GM18907 (cell line): Measurements from ENCODE around the gene CIDEB.
"Not testable (repeated sequence)": the region's sequence is repeated elsewhere in the genome, so short reads cannot be mapped to it uniquely, and the experiment has no call there.

Source experiments
- ATAC-seq: cut with Tn5 transposase; IDR thresholded peaks from one replicate; pipeline ENCODE4 v1.9.1; 2021; ENCODE audit warnings: mild to moderate bottlenecking, moderate library complexity; ENCODE audit not compliant: unreplicated experiment

Gene CIDEB

DNA sequence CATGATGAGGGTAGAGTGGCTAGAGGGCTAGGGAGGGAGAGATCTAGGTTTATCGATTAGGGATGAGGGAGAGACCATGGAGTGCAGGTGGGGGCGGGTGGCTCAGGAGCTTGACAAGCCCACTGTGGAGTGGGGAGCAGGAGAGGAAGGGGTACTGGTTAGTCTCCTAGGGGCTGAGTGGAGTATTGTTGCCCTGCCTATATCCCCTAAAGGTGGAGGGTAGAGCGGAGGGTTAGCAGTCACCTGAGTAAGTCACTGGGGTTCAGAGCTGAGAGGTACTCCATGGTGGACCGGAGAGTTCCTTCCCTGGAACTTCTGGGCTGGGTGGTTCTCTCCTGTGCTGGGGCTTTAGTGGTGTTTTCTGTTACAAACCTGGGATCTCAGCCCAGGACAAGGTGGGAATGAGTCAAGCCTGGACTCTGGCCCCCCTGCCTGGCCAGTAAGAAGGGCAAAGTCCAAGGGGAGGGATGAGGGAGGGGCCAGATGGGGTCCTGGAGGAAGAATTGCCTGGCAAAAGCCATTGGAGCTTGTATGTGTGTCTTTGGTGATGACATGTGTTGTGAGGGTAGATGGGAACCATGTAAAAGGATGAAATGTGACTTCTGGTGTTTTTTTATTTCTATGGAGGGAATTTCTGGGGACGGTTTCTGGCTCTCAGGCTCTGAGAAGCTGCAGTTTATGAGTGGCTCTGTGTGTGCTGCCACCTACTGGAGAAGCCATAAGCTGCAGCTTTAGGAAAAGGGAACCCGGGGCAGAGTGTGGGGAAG is at the start of gene CIDEB:
CIDEB (minus strand) TSS at position 403 of the 767 bp plus-strand sequence; CDS start at position 284, 119 bp downstream.
- no peak for ATAC-seq

DNA sequence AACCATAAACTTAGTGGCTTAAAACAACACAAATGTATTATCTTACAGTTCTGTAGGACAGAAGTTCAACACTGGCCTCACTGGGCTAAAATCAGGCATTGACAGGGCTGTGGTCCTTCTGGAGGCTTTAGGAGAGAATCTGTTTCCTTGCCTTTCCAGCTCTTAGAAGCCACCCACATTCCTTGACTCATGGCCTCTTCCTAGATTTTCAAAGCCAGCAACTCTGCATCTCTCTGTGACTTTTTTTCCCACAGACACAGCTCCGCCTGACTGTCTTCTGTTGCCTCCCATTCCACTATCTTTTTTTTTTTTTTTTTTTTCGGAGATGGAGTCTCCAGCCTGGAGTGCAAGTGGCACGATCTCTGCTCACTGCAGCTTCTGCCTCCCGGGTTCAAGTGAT is 48.4 kb upstream of the CIDEB start:
- ATAC-seq, result no peak

GRCh38 chr14:24355009-24355408 is 47.2 kb upstream of the CIDEB start:
- ATAC-seq, result no peak

DNA sequence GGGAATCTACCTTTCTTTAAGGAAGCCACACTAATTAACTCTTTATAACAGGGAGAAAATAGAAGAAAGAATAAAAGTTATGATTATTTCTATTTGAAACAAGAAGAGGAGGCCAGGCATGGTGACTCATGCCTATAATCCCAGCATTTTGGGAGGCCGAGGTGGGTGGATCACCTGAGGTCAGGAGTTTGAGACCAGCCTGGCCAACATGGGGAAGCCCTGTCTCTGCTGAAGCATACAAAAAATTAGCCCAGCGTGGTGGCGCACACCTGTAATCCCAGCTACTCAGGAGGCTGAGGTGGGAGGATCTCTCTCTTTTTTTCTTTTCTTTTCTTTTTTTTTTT is 46.7 kb upstream of the CIDEB start:
- not testable (repeated sequence) for ATAC-seq

DNA sequence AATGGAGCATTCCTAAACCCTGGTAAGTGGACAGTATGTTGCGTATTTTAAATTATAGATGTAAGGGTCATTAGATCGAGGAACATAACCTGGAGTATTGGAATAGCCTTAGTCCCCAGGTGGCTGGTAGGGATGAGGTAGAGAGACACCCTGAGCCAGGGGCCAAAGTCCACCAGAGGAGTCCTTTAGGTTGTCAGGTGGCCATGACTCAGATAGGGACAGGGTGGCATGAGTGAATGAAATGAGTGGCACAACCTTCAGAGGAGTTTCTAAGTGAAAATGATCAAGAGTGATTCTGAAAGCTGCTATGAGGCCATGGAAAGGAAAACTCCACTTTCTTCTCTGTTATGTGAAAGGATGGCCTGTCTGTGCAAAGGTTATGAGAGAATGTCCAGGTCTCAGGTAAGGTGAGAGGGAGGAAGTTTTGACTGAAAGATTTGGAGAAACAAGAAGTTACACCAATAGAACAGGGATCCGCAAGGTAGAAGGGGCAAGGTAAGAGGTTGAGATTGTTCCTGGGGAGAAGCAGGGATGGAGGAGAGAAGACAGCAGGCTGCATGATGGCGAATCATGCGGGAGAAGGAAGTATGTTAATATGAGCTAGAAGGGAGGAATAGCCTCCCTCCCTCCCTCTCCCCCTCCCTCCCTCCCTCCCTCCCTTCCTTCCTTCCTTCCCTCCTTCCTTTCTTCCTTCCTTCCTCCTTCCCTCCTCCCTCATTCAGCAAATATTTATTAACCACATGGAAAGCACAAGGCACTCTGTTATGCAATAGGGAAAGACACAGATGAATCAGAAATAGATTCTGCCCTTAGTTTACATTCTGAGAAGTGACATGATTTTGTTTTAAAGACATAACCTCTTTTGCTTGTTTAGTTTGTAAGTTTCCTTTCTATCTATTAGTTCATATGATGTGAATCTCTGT is 46.0 kb upstream of the CIDEB start:
- no peak for ATAC-seq

- no peak for ATAC-seq
Measured at GRCh38 chr14:24351517-24351916, 43.7 kb upstream of the CIDEB start.

- ATAC-seq, result no peak
Measured at GRCh38 chr14:24349742-24350141, 42.0 kb upstream of the CIDEB start.

DNA sequence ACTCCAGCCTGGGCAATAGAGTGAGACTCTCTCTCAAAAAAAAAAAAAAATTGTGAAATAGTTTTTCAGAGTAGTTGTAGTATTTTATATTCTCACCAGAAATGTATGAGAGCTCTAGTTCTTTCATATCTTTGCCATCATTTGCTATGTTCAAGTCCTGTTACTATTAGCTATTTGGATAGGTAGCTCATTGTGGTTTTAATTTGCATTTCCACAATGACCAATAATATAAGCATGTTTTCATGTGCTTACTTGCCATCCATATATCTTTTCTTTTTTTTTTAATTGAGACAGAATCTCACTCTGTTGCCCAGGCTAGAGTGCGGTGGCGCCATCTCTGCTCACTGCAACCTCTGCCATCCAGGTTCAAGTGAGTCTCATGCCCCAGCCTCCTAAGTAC is 40.4 kb upstream of the CIDEB start:
- ATAC-seq, result no peak

GRCh38 chr14:24347134-24347533 is 39.4 kb upstream of the CIDEB start:
- ATAC-seq, result no peak

DNA sequence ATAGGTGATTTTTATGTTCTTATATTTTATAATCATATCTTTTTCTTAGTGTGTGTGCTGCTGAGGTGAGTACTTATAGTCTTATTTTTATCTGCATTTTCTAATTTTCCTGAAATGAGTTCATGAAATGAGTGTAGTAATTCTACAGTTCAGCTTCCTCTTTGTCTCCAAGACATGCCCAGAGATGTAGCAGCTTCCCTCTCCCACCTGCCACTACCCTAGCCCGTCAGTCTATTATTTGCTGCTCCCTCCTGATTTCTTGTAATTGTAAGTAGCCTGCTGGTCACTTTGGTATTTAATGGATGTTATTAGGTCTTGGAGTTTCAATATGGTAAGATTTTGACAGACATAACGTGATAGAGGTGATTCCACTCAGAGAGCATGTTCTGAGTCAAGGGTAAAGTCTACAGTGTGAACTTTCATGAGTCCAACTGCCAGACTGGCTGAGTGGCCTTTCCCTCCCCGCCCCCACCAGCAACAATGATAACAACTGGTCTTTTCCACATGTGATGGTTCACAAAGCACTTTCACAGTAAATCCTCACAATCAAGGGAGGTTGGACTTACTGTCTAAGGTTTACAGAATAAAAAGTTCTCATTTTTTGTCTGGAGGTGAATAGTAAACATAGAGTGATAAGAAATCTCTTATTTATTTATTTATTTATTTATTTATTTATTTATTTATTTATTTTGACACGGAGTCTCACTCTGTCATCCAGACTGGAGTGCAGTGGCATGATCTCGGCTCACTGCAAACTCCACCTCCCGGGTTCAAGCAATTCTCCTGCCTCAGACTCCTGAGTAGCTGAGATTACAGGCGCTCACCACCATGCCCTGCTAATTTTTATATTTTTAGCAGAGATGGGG is 36.3 kb upstream of the CIDEB start:
- no peak for ATAC-seq

GRCh38 chr14:24342889-24343288 is 35.1 kb upstream of the CIDEB start:
- no peak for ATAC-seq

- no peak for ATAC-seq
Measured at GRCh38 chr14:24340606-24341005, 32.8 kb upstream of the CIDEB start.

DNA sequence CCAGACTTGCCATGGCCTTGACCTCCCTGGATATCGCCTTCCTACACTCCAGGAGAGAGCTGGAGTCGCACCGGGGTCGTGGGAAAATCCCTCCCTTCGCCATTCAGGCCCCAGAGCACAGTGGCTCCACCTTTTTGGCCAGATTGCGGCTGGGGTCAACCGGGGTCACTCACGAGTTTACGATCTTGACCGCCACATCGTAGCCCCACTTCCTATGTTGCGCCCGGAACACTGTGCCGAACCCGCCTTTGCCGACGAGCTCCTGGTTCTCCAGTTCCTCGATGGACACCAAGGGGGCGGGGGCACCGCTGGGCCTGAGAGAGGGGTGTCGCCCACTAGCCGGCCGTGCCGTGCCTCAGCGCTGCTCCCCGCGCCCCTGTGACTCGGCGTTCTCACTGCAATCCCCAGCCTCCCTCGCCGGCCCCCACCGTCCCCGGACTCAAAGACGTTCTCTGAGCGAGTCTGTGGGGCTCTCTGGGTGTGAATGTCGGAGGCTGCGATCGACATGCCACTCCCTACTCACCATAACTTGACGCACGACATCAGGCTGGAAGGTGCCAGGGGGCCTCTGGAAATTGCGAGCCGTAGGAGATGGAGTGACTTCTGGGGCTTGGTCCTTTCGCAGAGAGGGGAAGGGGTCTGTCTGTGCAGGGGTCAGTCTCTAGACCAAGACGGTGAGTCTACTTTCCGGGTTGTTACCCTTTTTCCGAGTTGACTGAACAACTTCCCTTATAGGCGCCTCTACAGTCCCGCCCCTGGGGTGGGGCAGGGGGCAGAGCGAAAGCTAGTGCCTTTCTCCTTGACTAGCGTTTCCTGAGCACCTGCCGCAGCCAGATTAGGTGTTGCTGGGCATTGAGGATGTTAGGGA is 31.7 kb upstream of the CIDEB start, which contains the start of gene RIPK3:
RIPK3 (minus strand) TSS at position 708 of the 868 bp plus-strand sequence; CDS start at position 543, 165 bp downstream.
- peak; percentile 94 for ATAC-seq

- no peak for ATAC-seq
Measured at GRCh38 chr14:24338843-24339242, 31.1 kb upstream of the CIDEB start.

DNA sequence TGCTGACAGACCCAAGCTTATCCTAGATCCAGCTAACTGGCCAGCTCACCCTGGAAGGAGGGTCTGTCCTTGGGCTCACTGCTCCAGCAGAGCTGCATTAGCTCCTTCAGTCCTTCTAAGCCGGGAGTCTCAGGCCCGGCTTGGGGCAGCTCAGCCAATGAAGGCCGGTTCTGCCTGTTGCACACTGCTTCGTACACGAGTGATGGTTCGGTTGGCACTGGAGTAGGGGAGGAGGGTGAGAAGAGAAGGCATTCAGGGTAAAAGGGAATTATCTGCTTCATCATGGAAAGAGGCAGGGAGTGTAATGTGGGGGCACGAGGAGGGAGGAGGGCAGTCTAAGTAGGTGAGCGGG is 30.0 kb upstream of the CIDEB start:
- no peak for ATAC-seq

DNA sequence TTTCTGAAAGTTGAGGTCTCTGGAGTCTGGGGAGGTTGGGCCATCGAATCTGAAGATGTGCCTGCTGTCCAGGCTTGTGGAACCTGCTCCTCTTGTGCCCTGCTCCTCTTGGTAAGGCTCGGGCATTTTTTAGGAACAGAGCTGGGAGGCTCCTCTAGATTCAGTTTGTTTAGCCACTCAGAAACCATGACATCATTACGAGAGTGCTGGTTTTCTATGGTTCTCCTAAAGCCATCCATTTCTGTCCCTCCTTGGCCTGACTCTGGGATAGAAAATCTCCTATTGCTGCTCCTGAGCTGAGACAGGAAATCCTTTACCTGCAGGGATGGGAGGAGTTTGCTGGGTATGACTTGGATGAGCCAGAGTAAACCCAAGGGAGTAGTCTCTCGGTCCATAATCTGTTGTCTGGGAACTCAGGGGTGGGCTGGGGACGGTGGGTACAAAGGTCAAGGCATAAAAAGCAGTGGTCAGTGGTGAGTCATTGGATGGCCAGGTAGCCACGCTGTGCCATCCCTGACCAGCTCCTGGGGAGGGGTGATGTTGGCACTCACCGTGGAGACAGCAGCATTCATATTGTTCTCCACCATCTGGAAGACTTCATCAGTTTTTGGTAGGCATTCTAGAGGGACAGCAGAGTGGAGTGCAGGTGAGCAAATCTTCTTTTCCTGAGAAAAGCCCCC is 29.5 kb upstream of the CIDEB start:
- no peak for ATAC-seq

GRCh38 chr14:24335461-24336171 is 27.8 kb upstream of the CIDEB start:
- ATAC-seq, result no peak

DNA sequence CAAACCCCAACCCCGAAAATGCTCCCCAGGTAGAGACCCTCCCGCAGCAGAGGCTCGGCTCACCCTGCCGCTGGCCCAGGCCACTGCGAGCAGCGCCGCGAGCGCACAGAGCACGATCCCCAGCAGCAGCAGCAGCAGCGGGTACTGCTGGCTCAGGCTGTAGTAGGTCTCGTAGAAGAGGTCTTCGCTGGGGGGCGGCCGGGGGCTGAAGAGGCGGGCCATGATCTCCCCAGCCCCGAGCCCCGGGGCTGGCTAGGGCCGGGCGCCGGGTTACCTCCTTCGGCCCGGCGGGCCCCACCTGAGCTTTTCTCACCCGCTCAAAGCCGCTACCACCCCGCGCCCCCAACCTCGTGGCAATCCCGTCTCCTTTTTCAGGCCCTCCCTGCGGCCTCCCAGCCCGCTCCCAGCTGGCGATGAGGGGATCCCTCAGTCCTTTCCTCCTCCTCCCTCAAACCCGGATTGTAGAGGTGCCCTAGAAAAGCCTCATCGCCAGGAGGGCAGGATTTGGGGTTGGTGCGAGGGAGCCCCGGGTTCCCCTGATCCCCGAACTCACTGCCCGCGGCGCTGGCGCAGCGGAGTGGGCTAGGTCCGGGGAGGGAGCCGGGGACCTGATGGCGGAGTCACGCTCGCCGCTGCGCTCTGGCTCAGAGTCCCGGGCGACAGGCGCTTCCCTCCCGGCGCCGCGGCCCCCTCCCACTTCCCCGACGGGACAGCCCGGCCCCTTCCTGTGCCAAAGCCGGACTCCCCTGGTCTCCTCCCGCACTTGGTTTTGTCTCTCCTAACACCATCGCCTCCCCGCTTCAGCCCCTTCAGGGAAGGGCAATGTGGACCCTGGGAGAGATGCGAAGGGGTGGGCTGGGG is 26.9 kb upstream of the CIDEB start, which contains the start of gene ADCY4:
ADCY4 (minus strand) TSS at position 641 of the 861 bp plus-strand sequence; CDS start at position 222, 419 bp downstream.
- no peak for ATAC-seq
